HG02973 (cell line): ENCODE measurements around the gene GLI1.
A peak's percentile ranks its signal among the peaks of the same experiment; 100 is the strongest.
"Not testable (repeated sequence)": the region's sequence is repeated elsewhere in the genome, so short reads cannot be mapped to it uniquely, and the experiment has no call there.

ENCODE experiments used
- ATAC-seq: cut with Tn5 transposase; IDR thresholded peaks from one replicate; pipeline ENCODE4 v1.9.1; 2021; ENCODE audit warnings: moderate library complexity; ENCODE audit not compliant: unreplicated experiment

The GLI1 gene

GRCh38 chr12:57459750-57460467 lies at the start of gene GLI1:
Gene GLI1 (plus strand): TSS chr12:57459785. CDS start chr12:57463692, 3,907 bp downstream.
- ATAC-seq, result no peak

DNA sequence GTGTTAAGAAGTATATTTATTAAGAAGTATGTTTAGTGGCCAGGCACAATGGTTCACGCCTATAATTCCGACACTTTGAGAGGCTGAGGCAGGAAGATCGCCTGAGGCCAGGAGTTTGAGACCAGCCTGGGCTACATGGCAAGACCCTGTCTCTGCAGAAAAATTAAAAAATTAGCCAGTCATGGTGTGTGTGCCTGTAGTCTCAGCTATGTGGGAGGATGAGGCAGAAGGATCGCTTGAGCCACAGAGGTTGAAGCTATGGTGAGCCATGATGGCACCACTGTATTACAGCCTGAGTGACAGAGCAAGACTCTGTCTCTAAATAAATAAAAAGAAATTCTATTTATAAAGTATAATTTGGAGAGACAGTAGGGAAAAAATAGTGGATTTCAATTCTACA lies 49.1 kb upstream of the GLI1 start:
- ATAC-seq, result no peak

DNA sequence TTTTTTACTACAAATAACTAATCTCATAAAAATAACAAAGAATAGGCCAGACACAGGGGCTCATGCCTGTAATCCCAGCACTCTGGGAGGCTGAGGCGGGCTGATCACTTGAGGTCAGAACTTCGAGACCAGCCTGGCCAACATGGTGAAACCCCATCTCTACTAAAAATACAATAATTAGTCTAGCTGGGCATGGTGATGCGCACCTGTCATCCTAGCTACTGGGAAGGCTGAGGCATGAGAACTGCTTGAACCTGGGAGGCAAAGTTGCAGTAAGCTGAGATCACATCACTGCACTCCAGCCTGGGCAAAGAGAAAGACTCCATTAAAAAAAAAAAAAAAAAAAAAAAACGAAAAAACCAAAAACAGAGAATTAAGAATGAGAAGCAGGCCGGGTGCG lies 45.4 kb upstream of the GLI1 start:
- not testable (repeated sequence) for ATAC-seq

- ATAC-seq, result no peak
Observed at GRCh38 chr12:57415088-57415487, 44.5 kb upstream of the GLI1 start.

DNA sequence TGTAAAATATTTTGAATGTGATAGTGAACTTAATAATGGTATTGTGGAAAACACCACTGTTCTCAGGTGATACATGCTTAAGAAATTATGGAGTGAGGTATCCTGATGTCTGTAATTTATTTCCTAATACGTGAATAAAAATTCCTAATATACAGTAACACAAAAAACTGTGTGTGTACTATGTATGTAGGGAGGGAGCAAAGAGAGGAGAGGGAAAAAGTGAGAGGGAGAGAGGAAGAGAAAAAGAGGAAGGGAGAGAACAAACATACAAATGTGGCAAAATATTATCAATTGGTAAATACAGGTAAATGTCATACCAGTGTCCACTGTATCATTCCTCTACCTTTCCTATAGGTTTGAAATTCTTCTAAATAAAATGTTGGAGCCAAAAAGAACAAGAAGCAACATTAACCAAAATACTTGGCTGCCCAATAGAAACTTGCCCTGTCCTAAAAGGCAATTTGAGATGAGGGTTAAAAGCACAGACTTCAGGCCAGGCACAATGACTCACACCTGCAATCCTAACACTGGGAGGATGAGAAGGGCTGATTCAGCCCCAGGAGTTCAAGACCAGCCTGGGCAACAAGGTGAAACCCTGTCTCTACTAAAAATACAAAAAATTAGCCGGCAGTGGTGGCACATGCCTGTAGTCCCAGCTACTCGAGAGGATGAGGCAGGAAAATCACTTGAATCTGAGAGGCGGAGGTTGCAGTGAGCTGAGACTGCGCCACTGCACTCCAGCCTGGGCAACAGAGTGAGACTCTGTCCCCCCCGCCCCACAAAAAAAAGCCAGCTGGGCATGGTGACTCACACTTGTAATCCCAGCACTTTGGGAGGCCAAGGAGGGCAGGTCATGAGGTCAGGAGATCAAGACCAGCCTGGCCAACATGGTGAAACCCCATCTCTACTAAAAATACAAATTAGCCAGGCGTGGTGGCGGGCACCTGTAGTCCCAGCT lies 43.3 kb upstream of the GLI1 start:
- ATAC-seq, result no peak

DNA sequence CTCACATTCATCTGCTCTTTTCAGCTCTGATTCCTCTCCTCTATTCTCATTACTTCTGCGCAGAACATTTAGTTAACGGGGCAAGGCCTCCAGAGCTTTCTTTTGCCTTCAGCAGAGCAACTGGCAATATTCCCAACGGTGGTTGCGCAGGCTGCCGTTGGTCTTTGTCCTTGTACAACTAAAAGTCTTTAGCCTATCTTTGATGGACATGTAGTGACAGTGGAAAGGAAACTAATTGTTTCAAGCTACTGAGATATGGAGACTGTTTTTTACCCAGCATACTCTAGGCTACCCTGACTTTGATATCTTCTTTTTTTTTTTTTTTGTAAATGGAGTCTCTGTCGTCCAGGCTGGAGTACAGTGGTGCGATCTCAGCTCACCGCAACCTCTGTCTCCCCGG lies 41.3 kb upstream of the GLI1 start:
- no peak for ATAC-seq

GRCh38 chr12:57419495-57419894 lies 40.1 kb upstream of the GLI1 start:
- ATAC-seq, result no peak

- ATAC-seq, result no peak
Observed at GRCh38 chr12:57420482-57420881, 39.1 kb upstream of the GLI1 start.

DNA sequence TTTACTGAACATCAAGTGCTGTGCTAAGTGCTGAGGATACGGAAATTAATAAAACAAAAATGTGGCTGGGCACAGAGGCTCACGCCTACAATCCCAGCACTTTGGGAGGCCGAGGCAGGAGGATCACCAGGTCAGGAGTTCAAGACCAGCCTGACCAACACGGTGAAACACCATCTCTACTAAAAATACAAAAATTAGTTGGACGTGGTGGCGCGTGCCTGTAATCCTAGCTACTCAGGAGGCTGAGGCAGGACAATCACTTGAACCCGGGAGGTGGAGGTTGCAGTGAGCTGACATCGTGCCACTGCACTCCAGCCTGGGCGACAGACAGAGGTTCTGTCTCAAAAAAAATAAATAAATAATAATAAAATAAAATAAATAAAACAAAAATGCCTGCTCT lies 32.6 kb upstream of the GLI1 start:
- ATAC-seq, result not testable (repeated sequence)

- ATAC-seq, result no peak
Observed at GRCh38 chr12:57428965-57429364, 30.6 kb upstream of the GLI1 start.

DNA sequence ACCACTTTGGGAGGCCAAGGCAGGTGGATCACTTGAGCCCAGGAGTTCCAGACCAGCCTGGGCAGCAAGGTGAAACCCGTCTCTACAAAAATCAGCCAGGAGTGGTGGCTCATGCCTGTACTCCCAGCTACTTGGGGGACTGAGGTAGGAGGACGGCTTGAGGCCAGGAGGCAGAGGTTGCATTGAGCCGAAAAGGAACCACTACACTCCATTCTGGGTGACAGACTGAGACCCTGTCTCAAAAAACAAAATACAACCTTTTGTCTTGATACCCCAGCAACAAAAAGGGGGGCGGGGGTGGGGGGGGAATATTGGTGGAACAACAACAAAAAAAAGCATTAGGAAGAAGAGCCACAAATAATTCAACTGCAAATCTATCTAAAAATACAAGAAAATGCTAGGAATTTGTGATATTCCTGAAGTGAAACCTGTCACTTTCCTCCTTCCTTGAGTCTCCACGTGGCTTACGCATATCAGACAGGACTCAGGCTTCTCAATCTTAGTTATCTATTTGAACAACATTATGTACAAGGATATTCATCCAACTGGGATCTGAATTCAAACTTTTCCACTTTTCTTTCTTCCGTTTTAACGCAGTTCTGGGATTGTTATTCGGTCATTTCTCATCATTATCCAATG lies 30.0 kb upstream of the GLI1 start:
- no peak for ATAC-seq

- peak; percentile 52 for ATAC-seq
Observed at GRCh38 chr12:57430112-57430930, 29.3 kb upstream of the GLI1 start.

DNA sequence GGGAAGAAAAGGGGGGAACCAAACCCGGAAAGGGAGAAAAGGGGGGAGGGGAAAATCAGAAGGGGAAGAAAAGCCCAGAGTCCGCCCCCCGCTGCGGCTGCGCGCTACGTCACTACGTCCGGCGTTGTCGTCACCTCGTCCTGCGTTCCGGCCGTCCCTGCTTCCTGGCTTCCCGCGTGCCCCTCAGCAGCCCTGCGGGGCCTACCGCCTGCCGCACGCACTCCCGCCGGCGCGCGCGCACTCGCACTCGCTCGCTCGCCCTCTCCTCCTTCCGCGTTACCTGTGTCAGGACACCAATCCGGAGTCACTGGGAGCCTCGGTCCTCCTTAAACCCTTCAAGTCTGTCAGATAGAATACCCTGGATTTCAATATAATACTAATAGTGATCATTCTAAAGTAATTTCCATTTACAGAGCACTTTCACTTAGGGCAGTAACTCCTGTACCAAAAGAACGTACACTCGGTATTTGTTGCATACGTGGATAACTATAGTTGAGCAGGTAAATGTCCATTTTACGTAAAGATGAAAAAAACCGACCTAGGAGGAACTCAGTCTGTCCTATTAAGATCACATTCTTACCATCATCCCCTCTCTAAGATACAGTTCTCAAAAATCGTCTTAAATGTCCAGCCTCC lies 28.5 kb upstream of the GLI1 start, which contains the start of gene R3HDM2:
Gene R3HDM2, minus strand, starts transcription at position 113 of the 636 bp plus-strand sequence. CDS start 120,615 bp downstream, outside the sequence.
- ATAC-seq, result peak; percentile 92

DNA sequence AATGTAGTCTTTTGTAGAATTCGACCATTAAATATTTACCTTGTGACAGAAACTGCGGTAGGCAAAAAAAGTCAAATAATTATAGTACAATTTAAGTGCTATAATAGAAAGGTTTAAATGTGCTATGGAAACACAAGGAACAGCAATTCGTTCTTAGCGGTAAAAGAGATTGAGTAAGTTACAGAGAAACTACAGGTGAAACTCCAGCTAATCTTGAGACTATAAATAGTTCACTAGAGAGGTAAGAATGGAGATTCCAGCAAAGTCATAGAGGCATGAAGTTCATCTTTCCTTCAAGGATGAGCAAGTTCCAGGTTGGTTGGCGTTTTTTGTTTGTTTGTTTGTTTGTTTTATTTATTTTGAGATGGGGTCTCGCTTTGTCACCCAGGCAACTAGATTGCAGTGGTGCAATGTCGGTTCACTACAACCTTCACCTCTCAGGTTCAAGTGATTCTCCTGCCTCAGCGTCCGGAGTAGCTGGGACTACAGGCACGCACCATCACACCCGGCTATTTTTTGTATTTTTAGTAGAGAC lies 27.9 kb upstream of the GLI1 start:
- no peak for ATAC-seq

DNA sequence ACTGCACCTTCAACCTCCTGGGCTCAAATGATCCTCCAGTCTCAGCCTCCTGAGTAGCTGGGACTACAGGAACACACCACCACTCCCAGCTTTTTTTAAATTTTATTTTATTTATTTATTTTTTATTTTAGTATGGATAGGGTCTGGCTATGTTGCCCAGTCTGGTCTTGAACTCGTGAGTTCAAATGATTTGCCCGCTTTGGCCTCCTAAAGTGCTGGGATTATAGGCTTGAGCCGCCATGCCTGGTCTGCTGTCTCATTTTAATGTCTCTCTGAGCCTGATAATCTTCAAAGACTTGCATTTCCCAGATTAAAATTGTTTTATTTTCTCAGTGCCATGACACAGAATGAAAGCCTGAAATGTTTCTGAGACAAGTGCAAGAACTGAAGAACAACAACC lies 26.2 kb upstream of the GLI1 start:
- no peak for ATAC-seq

- no peak for ATAC-seq
Observed at GRCh38 chr12:57434517-57435223, 24.9 kb upstream of the GLI1 start, which contains the start of gene INHBC. Gene INHBC (plus strand): TSS chr12:57434784. CDS start chr12:57434887, 103 bp downstream.

DNA sequence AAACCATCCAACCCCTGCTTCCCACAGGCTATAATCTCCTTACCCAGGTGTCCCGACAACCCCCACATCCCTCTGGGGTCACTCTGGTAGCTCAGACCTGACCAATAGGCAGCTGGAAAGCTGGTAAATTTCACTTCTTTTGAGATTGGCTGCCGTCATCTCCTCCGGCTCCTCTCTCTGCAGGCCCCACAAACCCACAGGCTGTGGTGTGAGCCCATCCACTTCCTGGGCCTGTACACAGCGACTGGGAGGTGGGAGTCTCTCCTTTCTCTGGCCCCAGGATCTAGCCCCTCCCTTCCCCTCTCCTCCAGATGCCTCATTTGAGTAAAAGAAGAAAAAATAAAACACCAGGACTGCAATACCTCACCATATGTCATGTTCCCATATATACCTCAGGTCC lies 24.3 kb upstream of the GLI1 start:
- ATAC-seq, result no peak

DNA sequence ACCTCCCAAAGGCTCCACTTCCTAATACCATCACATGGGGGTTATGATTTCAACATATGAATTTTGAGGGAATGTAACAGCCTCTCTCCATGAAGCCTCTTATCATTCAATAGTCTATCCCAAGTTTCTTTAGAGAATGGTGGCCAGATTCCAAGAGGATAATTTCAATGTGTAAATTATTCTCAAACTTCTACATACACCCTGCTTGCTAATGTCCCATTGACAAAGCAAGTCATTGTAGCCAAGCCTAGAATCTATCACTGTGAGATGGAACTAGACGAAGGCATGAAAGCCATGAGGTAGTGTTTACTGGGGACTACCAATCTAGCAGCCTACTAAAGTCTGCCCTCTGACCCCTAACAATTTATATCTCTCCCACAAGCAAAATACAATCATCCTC lies 21.2 kb upstream of the GLI1 start:
- ATAC-seq, result no peak

DNA sequence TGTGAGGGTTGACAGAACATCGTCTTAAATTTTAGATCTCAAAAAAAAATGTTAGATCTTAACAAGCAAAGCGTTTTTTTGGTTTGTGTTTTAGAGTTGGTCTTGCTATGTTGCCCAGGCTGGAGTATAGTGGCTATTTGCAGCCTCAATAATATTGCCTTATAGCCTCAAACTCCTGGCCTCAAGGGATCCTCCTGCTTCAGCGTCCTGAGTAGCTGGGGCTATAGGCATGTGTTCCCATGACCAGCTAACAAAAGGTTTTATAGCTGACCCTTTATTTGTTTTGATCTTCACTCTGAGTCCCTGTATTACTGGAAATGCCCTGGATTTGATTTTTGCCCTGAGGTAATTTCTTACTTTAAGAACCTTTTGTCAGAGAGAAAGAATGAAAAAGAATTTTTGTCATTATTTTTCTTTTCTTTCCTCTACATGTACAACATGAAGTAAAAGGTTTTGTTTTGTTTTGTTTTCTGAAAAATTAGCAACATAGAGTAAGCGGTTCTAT lies 19.8 kb upstream of the GLI1 start:
- no peak for ATAC-seq
